GM12865 (cell line): ENCODE data around the gene SLC39A11.
"Not testable (repeated sequence)": the region's sequence is repeated elsewhere in the genome, so short reads cannot be mapped to it uniquely, and the experiment has no call there.

Experiments used
- DNase-seq: peaks from one replicate; pipeline ENCODE4 v3.0.0; 2010; ENCODE audit warnings: low read depth
- H3K4me3 ChIP-seq: 2 replicates; pipeline ENCODE4 v1.5.1; 2011; ENCODE audit warnings: mild to moderate bottlenecking, low read depth, low read length, control low read depth
- TF ChIP-seq, protein P1 (sequence below): IDR thresholded peaks from 2 replicates; pipeline ENCODE4 v1.5.1; 2011; ENCODE audit warnings: low read length, control low read depth, low read depth, inconsistent platforms; ENCODE audit not compliant: insufficient read depth; ENCODE audit errors: missing control alignments

The SLC39A11 gene

GRCh38 chr17:72778169-72779151, 314.0 kb downstream of the SLC39A11 start:
- no peak for DNase-seq
- TF ChIP-seq, protein P1, sequence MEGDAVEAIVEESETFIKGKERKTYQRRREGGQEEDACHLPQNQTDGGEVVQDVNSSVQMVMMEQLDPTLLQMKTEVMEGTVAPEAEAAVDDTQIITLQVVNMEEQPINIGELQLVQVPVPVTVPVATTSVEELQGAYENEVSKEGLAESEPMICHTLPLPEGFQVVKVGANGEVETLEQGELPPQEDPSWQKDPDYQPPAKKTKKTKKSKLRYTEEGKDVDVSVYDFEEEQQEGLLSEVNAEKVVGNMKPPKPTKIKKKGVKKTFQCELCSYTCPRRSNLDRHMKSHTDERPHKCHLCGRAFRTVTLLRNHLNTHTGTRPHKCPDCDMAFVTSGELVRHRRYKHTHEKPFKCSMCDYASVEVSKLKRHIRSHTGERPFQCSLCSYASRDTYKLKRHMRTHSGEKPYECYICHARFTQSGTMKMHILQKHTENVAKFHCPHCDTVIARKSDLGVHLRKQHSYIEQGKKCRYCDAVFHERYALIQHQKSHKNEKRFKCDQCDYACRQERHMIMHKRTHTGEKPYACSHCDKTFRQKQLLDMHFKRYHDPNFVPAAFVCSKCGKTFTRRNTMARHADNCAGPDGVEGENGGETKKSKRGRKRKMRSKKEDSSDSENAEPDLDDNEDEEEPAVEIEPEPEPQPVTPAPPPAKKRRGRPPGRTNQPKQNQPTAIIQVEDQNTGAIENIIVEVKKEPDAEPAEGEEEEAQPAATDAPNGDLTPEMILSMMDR: no peak
- no peak overlapping the region for H3K4me3 ChIP-seq

DNA sequence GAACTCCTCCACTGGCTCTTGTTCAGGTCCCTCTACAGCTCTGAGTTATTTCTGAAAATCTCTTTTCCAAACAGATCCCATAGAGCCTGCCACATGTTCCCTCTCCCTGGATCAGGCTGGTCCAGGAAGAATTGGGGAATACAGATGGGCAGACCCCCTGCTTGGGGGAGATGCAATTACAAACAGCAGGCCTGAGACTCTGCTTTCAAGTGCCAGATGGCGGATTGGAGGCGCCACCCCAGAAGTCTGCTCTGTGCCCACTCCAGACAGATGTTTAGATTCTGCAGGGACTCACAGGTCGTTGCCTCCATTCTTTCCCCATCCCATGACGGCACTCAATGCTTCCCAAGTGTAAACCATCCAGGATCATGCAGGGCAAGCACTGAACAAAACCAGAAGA, 316.6 kb downstream of the SLC39A11 start:
- TF ChIP-seq, protein P1: no peak
- no peak for DNase-seq
- H3K4me3 ChIP-seq: no peak overlapping the region

DNA sequence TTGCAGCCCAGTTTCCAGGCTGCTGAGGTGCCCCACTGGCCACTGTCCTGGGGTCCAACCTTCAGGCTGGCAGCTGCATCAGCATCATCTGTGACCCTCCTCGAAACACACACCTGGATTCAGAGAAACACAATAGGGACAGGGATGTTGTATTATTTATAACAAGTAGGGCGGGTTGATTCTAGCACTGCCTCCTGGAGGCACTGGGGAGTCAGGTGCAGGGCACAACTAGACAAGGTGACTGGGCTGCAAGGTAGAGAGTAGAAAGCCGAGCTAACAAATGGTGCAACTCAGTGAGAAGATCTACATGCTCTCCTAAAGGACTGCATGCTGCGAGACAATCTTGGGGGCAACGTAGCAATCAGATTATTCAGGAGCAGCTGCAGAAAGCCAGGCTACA, 317.3 kb downstream of the SLC39A11 start:
- TF ChIP-seq, protein P1: no peak
- no peak overlapping the region for H3K4me3 ChIP-seq
- DNase-seq: no peak

GRCh38 chr17:72774236-72774635, 318.3 kb downstream of the SLC39A11 start:
- DNase-seq: no peak
- TF ChIP-seq, protein P1: no peak
- H3K4me3 ChIP-seq: no peak overlapping the region

- H3K4me3 ChIP-seq, DNase-seq: not testable (repeated sequence)
Observed at GRCh38 chr17:72773225-72773624, 319.3 kb downstream of the SLC39A11 start.

DNA sequence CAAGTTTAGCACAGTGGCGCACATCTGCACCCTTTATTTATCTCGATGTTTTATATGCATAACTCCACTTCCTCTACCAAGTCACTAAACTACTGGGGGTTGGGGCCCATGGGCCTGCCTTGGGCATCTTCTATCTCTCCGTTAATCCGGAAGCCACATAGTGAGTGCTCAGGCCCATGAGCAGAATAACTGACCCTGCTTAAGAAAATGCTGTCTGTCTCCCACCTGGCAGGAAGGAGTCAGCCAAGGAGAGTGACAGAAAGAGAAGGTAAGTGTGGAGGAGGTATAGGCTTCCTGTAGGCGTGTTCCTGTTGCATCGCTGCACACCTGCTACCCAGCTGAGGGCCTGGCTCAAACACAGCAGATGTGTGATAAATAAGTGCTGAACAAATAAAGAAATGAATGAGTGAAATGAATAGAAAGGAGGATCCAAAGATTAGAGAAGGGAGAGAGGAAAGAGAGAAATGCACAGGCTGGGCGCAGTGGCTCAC, 320.1 kb downstream of the SLC39A11 start:
- H3K4me3 ChIP-seq: no peak overlapping the region
- TF ChIP-seq, protein P1: no peak
- DNase-seq: peak; percentile 2

- no peak overlapping the region for H3K4me3 ChIP-seq
- TF ChIP-seq, protein P1: no peak
- no peak for DNase-seq
Observed at GRCh38 chr17:72771734-72772133, 320.8 kb downstream of the SLC39A11 start.
